Measurements from ENCODE around the gene C11orf16. TPM values are rescaled to one million over a fixed set of nuclear protein-coding genes. Genes with fewer than 3 reads are reported as not detected.

The C11orf16 gene
- total RNA-seq, 1 experiment from 2014 or later = 0.42 TPM

DNA sequence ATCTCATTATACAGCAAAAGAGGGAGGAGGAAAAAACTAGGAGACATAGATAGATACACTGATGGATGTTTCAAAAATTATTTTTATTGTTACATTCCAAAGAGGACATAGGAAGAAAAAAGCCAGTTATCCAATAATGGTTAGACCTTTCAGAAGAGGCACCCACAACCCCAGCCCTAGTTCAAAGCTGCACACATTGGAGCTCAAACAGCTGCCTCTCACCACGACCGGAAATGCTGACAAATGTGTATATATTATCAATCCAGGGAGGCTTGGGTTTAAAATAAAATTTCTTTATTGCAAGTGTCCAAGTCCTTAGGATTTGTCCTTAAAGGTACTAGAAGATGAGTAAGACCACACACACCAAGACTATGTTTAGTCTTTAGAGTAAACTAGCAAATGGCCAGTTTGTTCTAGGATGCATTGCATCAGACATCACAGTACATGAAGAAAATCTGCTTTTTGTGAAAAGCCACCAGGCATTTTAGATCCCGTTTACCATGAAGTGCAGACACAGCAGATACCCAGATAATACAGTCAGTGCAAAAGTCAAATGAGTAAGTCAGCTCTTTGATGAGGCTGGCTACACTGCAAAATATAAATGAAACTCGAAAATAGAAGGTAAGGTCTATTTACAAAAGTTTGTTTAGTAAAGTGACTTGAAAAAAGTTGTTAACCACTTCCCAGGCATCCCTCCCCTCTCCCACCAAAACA, 14.6 kb upstream of the C11orf16 start:
- peaks cover 11% of the 10 kb centered on the region for H3K9me3 Mint-ChIP-seq
- H3K36me3 Mint-ChIP-seq = peaks cover 5% of the 10 kb centered on the region; the same call in 1 of the 2 replicates
- H3K27me3 Mint-ChIP-seq (ENCODE audit: low read depth) = no peaks in the 10 kb centered on the region
- H3K27ac Mint-ChIP-seq = no peak overlapping the region
- ATAC-seq (no peak), DNase-seq (ENCODE audit: low spot score) (no peak)
- CTCF ChIA-PET = no interaction called here
- peaks cover 7% of the 10 kb centered on the region; the same call in 1 of the 2 replicates for H3K4me1 Mint-ChIP-seq
- H3K4me3 Mint-ChIP-seq = no peak overlapping the region
- TF ChIP-seq ZNF396 (CRISPR knock-in tag; IDR thresholded peaks at IDR 0.05; ENCODE audit: borderline replicate concordance) (no peak), ZNF416 (CRISPR knock-in tag; IDR thresholded peaks at IDR 0.05) (no peak), TP53 (CRISPR knock-in tag; IDR thresholded peaks at IDR 0.05) (no peak), FOXK1 (CRISPR knock-in tag; IDR thresholded peaks at IDR 0.05) (no peak), ESRRA (CRISPR knock-in tag; IDR thresholded peaks at IDR 0.05; ENCODE audit: borderline replicate concordance) (no peak), ZNF232 (CRISPR knock-in tag; IDR thresholded peaks at IDR 0.05) (no peak), ZBTB21 (CRISPR knock-in tag; IDR thresholded peaks at IDR 0.05; ENCODE audit: borderline replicate concordance) (no peak), ELF4 (CRISPR knock-in tag; IDR thresholded peaks at IDR 0.05; ENCODE audit: low read depth) (no peak), ZNF219 (CRISPR knock-in tag; IDR thresholded peaks at IDR 0.05; ENCODE audit: borderline replicate concordance) (no peak), FOXJ3 (CRISPR knock-in tag; IDR thresholded peaks at IDR 0.05; ENCODE audit: borderline replicate concordance) (no peak)
- TF ChIP-seq, protein P1, sequence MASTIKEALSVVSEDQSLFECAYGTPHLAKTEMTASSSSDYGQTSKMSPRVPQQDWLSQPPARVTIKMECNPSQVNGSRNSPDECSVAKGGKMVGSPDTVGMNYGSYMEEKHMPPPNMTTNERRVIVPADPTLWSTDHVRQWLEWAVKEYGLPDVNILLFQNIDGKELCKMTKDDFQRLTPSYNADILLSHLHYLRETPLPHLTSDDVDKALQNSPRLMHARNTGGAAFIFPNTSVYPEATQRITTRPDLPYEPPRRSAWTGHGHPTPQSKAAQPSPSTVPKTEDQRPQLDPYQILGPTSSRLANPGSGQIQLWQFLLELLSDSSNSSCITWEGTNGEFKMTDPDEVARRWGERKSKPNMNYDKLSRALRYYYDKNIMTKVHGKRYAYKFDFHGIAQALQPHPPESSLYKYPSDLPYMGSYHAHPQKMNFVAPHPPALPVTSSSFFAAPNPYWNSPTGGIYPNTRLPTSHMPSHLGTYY (CRISPR knock-in tag; IDR thresholded peaks at IDR 0.05) = no peak
- TF ChIP-seq, protein P2, sequence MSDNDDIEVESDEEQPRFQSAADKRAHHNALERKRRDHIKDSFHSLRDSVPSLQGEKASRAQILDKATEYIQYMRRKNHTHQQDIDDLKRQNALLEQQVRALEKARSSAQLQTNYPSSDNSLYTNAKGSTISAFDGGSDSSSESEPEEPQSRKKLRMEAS (CRISPR knock-in tag; IDR thresholded peaks at IDR 0.05) = no peak
- POLR2A ChIA-PET = no interaction called here

DNA sequence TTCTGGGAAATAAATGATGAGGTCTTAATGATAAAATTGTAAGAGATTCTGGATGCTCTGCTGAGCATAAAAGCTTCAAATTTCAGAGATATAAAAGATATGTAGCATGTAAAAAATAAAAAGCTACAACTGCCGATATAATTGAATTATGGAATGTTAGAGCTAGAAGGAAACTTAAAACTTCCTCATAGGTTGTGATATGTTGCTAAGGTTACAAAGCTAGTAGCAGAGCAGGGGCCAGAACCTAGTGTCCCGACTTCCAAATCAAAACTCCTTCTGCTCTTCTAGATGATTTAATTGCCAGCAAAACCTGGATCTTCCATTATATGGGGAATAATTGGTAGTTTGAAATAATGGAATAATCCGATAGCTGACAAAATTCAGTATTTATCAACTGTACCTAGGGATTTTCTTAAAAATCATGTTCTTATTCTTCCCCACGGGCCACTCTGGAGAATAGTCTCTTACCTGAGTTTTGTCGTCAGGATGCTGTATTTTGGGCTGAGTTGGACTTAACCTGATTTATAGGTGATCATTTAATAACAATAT, 9.8 kb upstream of the C11orf16 start, which contains the start of gene ASCL3:
Gene ASCL3, minus strand, starts transcription at position 499 of the 549 bp plus-strand sequence. CDS start 4,855 bp downstream, outside the sequence.
- Mint-ChIP-seq H3K36me3 (peaks cover 2% of the 10 kb centered on the region; the same call in 1 of the 2 replicates), H3K9me3 (peaks cover 11% of the 10 kb centered on the region), H3K4me1 (no peaks in the 10 kb centered on the region), H3K27me3 (ENCODE audit: low read depth) (no peaks in the 10 kb centered on the region), H3K27ac (no peak within 1 kb of the TSS), H3K4me3 (no peak within 1 kb of the TSS)
- ATAC-seq (no peak), DNase-seq (ENCODE audit: low spot score) (no peak)
- ChIA-PET CTCF (interaction anchor here (0.9 to 1.8 kb wide), 4 partner anchors 9 to 195 kb away, joined by 4 to 7 read pairs (median 6); partner anchors contain the start of gene C11orf16), POLR2A (no interaction called here)
- TF ChIP-seq, protein P3, sequence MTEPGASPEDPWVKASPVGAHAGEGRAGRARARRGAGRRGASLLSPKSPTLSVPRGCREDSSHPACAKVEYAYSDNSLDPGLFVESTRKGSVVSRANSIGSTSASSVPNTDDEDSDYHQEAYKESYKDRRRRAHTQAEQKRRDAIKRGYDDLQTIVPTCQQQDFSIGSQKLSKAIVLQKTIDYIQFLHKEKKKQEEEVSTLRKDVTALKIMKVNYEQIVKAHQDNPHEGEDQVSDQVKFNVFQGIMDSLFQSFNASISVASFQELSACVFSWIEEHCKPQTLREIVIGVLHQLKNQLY (CRISPR knock-in tag; IDR thresholded peaks at IDR 0.05) = no peak
- no peak for TF ChIP-seq PRRX2 (CRISPR knock-in tag; IDR thresholded peaks at IDR 0.05)
- no peak for TF ChIP-seq ZNF671 (CRISPR knock-in tag; IDR thresholded peaks at IDR 0.05)
- no peak for TF ChIP-seq ZNF232 (CRISPR knock-in tag; IDR thresholded peaks at IDR 0.05)
- TF ChIP-seq, protein P4, sequence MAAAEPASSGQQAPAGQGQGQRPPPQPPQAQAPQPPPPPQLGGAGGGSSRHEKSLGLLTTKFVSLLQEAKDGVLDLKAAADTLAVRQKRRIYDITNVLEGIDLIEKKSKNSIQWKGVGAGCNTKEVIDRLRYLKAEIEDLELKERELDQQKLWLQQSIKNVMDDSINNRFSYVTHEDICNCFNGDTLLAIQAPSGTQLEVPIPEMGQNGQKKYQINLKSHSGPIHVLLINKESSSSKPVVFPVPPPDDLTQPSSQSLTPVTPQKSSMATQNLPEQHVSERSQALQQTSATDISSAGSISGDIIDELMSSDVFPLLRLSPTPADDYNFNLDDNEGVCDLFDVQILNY (CRISPR knock-in tag; IDR thresholded peaks at IDR 0.05) = no peak
- no peak for TF ChIP-seq IRF2 (CRISPR knock-in tag; IDR thresholded peaks at IDR 0.05; ENCODE audit: borderline replicate concordance, low read depth)
- TF ChIP-seq, protein P5, sequence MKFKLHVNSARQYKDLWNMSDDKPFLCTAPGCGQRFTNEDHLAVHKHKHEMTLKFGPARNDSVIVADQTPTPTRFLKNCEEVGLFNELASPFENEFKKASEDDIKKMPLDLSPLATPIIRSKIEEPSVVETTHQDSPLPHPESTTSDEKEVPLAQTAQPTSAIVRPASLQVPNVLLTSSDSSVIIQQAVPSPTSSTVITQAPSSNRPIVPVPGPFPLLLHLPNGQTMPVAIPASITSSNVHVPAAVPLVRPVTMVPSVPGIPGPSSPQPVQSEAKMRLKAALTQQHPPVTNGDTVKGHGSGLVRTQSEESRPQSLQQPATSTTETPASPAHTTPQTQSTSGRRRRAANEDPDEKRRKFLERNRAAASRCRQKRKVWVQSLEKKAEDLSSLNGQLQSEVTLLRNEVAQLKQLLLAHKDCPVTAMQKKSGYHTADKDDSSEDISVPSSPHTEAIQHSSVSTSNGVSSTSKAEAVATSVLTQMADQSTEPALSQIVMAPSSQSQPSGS (CRISPR knock-in tag; IDR thresholded peaks at IDR 0.05; ENCODE audit: borderline replicate concordance, low read depth) = no peak
- TF ChIP-seq NR3C1 (CRISPR knock-in tag; conservative IDR thresholded peaks at IDR 0.05; ENCODE audit: low read depth) = no peak
- no peak for TF ChIP-seq TCF7 (CRISPR knock-in tag; IDR thresholded peaks at IDR 0.05; ENCODE audit: low read depth)
- TF ChIP-seq, protein P6, sequence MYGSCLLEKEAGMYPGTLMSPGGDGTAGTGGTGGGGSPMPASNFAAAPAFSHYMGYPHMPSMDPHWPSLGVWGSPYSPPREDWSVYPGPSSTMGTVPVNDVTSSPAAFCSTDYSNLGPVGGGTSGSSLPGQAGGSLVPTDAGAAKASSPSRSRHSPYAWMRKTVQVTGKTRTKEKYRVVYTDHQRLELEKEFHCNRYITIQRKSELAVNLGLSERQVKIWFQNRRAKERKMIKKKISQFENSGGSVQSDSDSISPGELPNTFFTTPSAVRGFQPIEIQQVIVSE (CRISPR knock-in tag; IDR thresholded peaks at IDR 0.05; ENCODE audit: borderline replicate concordance) = no peak
- TF ChIP-seq NR2C2 (CRISPR knock-in tag; IDR thresholded peaks at IDR 0.05) = no peak
- no peak for TF ChIP-seq EMX1 (CRISPR knock-in tag; IDR thresholded peaks at IDR 0.05)
- TF ChIP-seq, protein P7, sequence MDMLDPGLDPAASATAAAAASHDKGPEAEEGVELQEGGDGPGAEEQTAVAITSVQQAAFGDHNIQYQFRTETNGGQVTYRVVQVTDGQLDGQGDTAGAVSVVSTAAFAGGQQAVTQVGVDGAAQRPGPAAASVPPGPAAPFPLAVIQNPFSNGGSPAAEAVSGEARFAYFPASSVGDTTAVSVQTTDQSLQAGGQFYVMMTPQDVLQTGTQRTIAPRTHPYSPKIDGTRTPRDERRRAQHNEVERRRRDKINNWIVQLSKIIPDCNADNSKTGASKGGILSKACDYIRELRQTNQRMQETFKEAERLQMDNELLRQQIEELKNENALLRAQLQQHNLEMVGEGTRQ (CRISPR knock-in tag; IDR thresholded peaks at IDR 0.05) = no peak
- TF ChIP-seq FOXP1 (CRISPR knock-in tag; IDR thresholded peaks at IDR 0.05; ENCODE audit: borderline replicate concordance) = no peak
- no peak for TF ChIP-seq OVOL2 (CRISPR knock-in tag; IDR thresholded peaks at IDR 0.05; ENCODE audit: borderline replicate concordance)

All from WTC11 (cell line).